ENCODE results near the gene MAGEA12.
"Not testable (repeated sequence)": the region's sequence is repeated elsewhere in the genome, so short reads cannot be mapped to it uniquely, and the experiment has no call there.

DNA sequence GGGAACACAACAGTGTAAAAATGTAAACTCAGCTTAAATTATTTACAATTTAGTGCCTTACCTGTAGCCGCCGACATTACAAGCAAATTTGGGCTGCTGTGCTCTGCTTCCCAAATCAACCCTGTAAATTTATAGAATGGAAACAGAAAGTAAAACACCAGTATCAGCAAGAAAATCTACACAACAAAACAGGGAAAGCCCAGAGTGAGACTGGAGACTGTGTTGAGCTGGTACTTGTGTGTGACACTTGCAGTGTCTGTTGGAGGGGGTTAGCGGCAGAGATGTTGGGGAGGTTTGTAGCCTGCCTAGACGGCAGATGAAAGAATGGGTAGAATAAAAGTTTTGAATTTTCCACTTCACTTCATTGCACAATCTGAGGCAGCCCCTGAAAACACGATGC is 20.4 kb upstream of the MAGEA12 start:
- TF ChIP-seq, protein P1, sequence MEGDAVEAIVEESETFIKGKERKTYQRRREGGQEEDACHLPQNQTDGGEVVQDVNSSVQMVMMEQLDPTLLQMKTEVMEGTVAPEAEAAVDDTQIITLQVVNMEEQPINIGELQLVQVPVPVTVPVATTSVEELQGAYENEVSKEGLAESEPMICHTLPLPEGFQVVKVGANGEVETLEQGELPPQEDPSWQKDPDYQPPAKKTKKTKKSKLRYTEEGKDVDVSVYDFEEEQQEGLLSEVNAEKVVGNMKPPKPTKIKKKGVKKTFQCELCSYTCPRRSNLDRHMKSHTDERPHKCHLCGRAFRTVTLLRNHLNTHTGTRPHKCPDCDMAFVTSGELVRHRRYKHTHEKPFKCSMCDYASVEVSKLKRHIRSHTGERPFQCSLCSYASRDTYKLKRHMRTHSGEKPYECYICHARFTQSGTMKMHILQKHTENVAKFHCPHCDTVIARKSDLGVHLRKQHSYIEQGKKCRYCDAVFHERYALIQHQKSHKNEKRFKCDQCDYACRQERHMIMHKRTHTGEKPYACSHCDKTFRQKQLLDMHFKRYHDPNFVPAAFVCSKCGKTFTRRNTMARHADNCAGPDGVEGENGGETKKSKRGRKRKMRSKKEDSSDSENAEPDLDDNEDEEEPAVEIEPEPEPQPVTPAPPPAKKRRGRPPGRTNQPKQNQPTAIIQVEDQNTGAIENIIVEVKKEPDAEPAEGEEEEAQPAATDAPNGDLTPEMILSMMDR (IDR thresholded peaks at IDR 0.05), result not testable (repeated sequence)
- TF ChIP-seq HOXB5 (CRISPR knock-in tag; IDR thresholded peaks at IDR 0.05); PHF8 (IDR thresholded peaks at IDR 0.05; ENCODE audit: borderline replicate concordance, low read depth); SMC3 (IDR thresholded peaks at IDR 0.05); SREBF2 (IDR thresholded peaks at IDR 0.05); CEBPB (IDR thresholded peaks at IDR 0.05); POLR2A (IDR thresholded peaks at IDR 0.05; ENCODE audit: low read length); RNF2 (IDR thresholded peaks at IDR 0.05; ENCODE audit: borderline replicate concordance, low read depth): not testable (repeated sequence)
- TF ChIP-seq, protein P2, sequence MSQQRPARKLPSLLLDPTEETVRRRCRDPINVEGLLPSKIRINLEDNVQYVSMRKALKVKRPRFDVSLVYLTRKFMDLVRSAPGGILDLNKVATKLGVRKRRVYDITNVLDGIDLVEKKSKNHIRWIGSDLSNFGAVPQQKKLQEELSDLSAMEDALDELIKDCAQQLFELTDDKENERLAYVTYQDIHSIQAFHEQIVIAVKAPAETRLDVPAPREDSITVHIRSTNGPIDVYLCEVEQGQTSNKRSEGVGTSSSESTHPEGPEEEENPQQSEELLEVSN (IDR thresholded peaks at IDR 0.05; ENCODE audit: borderline replicate concordance, low read depth), result not testable (repeated sequence)
